ES-I3 (cell line): ENCODE measurements around the gene PCLO.

Experiments
- H3K36me3 ChIP-seq: 2 replicates; pipeline ENCODE4 v1.6.1; 2013; ENCODE audit warnings: mild to moderate bottlenecking, low read length, control low read depth, moderate library complexity; ENCODE audit not compliant: insufficient read depth
- H3K4me1 ChIP-seq: 2 replicates; pipeline ENCODE4 v1.6.1; 2013; ENCODE audit warnings: mild to moderate bottlenecking, control low read depth, low read length; ENCODE audit not compliant: insufficient read depth
- H3K9ac ChIP-seq: 2 replicates; pipeline ENCODE4 v1.6.1; 2013; ENCODE audit warnings: low read depth, mild to moderate bottlenecking, low read length, moderate library complexity
- H3K9me3 ChIP-seq: 2 replicates; pipeline ENCODE4 v1.6.1; 2013; ENCODE audit warnings: mild to moderate bottlenecking, low read length, moderate library complexity; ENCODE audit not compliant: control insufficient read depth, insufficient read depth

Gene PCLO

DNA sequence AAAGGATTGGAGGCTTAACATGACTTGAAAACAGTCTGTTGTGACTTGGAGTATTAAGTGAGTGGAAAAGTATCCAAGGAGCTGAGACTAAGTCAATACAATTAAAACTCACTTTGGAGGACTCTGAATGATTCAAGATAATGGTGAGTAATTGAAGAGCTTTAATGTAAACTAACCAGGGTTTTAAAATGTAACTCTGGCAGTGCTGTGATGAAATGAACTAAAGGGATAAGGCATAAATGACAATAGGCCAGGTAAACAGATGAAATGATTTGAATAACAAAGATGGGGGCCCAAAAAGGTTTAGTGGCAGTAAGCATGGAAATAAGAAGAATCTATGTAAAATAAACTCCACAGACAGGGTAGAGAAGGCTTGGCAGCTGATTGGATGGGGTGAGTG is 402.6 kb downstream of the PCLO start:
- H3K4me1 ChIP-seq, result peaks cover 26% of the 10 kb centered on the region; the same call in 1 of the 2 replicates
- no peaks in the 10 kb centered on the region for H3K9me3 ChIP-seq
- no peak overlapping the region for H3K9ac ChIP-seq
- H3K36me3 ChIP-seq, result no peaks in the 10 kb centered on the region

- Histone ChIP-seq H3K36me3 (no peaks in the 10 kb centered on the region), H3K4me1 (peaks cover 20% of the 10 kb centered on the region; the same call in 1 of the 2 replicates), H3K9ac (no peak overlapping the region), H3K9me3 (no peaks in the 10 kb centered on the region)
Measured at GRCh38 chr7:82755705-82756551, 406.8 kb downstream of the PCLO start.

DNA sequence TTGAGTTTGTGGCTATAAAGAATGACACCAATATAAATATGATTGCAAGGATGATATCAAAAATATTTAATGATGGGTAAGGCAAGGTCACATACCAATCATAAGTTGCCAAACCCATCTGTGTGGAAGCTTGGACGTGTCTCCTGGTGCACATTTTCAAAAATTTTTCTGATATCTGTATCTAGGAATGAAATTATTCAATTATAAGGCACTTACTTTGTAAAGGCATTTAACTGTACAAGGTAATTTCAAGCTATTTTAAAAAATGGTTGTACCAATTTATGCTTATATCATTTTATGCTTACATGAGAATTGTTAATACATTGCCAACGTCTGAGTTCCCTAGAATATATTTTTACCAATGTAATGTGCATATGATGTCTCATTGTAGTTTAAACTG is 412.7 kb downstream of the PCLO start:
- no peaks in the 10 kb centered on the region for H3K36me3 ChIP-seq
- H3K9ac ChIP-seq, result no peak overlapping the region
- H3K9me3 ChIP-seq, result no peaks in the 10 kb centered on the region
- peaks cover 5% of the 10 kb centered on the region; the same call in 1 of the 2 replicates for H3K4me1 ChIP-seq

DNA sequence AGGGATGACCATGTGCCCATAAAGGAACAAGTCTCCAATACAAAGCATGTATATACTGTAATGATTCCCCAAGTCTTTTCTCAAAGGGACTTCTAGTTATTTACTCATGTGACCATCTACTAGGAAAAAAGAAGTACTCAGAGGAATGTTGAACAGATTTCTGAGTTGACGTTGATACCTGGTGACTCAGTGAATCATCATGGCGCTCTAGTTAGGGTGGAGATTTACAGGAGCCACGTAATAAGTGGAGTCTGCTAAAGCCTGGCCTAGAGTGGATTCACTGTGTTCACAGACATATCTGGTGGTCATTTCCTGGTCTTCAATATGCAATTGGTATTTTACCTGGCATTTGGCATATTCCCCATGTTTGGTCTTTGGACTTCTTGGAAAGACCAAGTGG is 416.9 kb downstream of the PCLO start:
- H3K36me3 ChIP-seq, result no peaks in the 10 kb centered on the region
- no peaks in the 10 kb centered on the region for H3K9me3 ChIP-seq
- no peak overlapping the region for H3K9ac ChIP-seq
- peaks cover 7% of the 10 kb centered on the region; the same call in 1 of the 2 replicates for H3K4me1 ChIP-seq

GRCh38 chr7:82745117-82745516 is 417.6 kb downstream of the PCLO start:
- Histone ChIP-seq H3K9me3 (no peaks in the 10 kb centered on the region), H3K9ac (no peak overlapping the region), H3K4me1 (peaks cover 7% of the 10 kb centered on the region; the same call in 1 of the 2 replicates), H3K36me3 (no peaks in the 10 kb centered on the region)

DNA sequence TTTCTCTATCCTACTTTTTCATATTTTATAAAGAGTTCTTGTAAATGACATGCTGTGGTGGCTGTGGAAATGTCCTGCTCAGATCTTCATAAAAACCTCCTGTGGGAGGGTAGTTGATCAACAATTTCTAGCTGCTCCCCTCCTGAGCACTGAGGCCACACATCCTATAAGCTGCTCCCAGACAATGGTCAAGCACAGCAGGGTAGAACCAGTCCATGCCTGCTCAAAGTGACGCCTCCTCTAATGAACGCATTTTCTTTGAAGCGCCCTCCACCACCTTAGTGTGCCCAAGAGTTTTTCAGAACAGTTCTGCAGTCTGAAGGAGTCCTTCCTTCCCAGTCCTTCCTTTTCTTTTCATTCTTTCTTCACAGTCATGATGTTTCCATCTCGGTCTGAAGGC is 420.5 kb downstream of the PCLO start:
- Histone ChIP-seq H3K4me1 (peaks cover 7% of the 10 kb centered on the region; the same call in 1 of the 2 replicates), H3K9me3 (no peaks in the 10 kb centered on the region), H3K36me3 (no peaks in the 10 kb centered on the region), H3K9ac (no peak overlapping the region)

DNA sequence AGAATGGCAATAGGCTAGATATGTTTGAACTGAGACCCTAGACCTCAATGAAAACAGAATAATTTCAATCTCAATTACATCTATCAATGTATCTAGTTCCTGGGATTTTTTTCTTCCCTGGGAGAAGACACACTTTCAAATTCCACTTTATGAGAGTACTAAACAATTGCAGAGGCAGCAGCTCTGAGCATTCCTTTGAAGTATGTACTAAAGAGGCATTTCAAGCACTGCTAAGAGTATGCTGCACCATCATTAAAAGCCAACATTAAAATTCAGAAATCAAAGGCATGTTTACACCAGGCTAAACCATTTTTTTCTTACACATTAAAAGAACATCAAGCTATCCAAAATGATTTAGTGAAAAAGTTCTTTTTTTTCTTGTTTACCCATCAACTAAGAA is 421.2 kb downstream of the PCLO start:
- Histone ChIP-seq H3K9ac (no peak overlapping the region), H3K9me3 (no peaks in the 10 kb centered on the region), H3K36me3 (no peaks in the 10 kb centered on the region), H3K4me1 (peaks cover 7% of the 10 kb centered on the region; the same call in 1 of the 2 replicates)

DNA sequence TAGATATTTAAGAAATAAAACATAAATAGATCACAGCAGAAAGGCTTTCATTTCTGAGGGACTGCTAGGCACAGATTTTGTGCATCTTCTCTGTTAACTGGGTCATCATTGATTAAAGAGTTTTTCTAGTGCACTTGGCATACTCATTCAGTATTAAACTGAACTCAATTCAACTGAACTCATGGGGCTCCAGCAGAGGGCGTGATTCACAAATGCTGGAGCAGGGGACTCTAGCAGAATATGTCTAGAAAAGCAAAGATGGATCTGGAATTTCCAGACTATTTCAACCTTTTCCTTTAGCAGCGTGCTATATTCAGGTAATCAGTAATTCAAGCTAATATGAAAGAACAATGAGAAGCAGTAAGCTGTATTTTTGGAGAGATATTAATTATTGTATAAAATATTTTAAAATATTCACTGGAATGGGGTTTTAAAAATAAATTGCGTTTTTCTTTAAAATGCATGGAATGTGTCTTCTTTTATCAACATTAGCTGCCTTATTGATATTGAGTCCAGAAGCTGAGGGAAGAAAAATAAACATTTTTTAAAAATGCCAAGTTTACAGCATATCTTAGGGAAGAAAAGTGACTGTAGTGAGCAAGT is 422.3 kb downstream of the PCLO start:
- no peaks in the 10 kb centered on the region for H3K36me3 ChIP-seq
- H3K9me3 ChIP-seq, result no peaks in the 10 kb centered on the region

GRCh38 chr7:82736633-82737032 is 426.1 kb downstream of the PCLO start:
- Histone ChIP-seq H3K9me3 (no peaks in the 10 kb centered on the region), H3K36me3 (no peaks in the 10 kb centered on the region), H3K9ac (no peak overlapping the region), H3K4me1 (no peaks in the 10 kb centered on the region)

More for the DNA sequence above, 422.3 kb downstream of the PCLO start:
- Histone ChIP-seq H3K9ac (no peak overlapping the region), H3K4me1 (peaks cover 7% of the 10 kb centered on the region; the same call in 1 of the 2 replicates)

DNA sequence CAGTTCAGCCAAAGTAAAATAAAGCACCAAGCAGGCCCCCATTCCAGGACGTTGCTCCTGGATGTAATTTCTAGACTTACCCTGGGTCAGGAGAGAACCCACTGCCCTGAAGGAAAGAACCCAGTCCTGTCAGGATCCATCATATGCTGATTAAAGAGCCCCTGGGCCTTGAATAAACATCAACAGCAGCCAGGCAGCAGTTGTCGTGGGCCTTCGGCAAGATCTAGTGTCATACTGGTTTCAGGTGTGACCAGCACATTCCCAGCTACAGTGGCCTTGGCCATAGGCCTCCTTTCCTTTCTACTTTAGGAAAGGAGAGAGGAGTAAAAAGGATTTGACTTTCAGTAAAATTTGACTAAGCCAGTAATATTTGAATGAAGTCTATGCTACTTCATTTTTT is 430.0 kb downstream of the PCLO start:
- Histone ChIP-seq H3K36me3 (no peaks in the 10 kb centered on the region), H3K4me1 (no peaks in the 10 kb centered on the region), H3K9me3 (no peaks in the 10 kb centered on the region), H3K9ac (no peak overlapping the region)

DNA sequence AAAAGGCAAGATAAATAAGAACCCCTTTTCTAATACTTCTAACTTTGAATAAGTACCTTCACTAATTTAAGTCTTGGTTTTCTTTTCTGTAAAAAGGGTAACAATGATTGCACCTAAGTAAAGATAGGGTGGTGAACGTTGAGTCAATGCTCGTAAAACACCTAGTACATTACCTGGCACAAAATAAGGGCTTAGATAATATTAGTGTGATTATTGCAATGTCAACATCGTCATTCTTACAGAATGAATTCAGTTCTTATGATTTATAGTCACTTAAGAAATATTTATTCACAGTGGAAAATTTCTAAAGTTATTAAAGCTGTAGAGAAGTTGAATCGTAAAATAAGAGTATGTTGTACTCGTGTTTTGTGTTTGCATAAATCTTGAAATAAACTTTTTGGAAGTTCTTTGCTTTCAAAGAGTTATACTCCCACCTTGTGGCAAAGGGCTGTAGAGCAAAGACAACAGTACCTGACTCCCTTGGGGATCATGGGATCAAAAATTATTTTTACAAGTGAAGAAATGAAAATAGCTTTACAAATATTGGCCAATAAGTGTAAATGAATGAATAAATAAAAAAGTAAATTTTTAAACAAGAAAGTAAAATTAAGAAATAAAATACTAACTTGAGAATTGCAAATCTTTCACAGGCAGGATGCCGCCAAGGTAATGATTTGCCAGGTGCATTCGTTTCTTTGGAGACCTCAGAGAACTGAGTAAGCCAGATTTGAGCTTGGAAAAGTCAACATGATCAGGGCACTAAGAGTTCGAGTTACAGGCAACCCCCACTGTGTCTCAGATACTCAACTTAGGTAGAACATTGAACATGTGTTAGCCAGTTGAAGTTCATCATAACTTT is 433.3 kb downstream of the PCLO start:
- no peak overlapping the region for H3K9ac ChIP-seq
- H3K36me3 ChIP-seq, result no peaks in the 10 kb centered on the region
- H3K9me3 ChIP-seq, result no peaks in the 10 kb centered on the region
- no peaks in the 10 kb centered on the region for H3K4me1 ChIP-seq

- Histone ChIP-seq H3K9me3 (no peaks in the 10 kb centered on the region), H3K9ac (no peak overlapping the region), H3K36me3 (no peaks in the 10 kb centered on the region), H3K4me1 (peaks cover 9% of the 10 kb centered on the region)
Measured at GRCh38 chr7:82726038-82726800, 436.5 kb downstream of the PCLO start.

DNA sequence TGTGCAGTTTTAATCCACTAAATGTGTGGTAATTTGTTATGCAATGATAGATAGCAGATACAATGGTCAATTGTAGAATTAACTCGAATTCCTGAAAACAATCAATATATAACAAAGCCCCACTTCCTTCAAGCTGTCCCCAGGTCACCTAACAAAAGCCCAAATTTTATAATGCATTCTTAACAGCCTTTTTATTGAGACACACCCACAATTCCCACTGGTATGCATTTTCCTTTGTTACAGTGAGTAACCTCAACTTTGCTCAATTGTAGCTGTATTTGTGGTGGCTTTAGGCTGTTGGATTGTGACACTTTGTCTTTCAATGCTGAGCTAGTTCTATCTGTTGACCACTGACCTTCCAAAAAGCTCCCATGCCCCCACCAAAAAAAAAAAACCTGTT is 439.3 kb downstream of the PCLO start:
- Histone ChIP-seq H3K9me3 (no peaks in the 10 kb centered on the region; the same call in 1 of the 2 replicates), H3K36me3 (no peaks in the 10 kb centered on the region), H3K4me1 (peaks cover 9% of the 10 kb centered on the region)

GRCh38 chr7:82722946-82723345 is 439.7 kb downstream of the PCLO start:
- Histone ChIP-seq H3K4me1 (peaks cover 9% of the 10 kb centered on the region), H3K36me3 (no peaks in the 10 kb centered on the region), H3K9me3 (no peaks in the 10 kb centered on the region; the same call in 1 of the 2 replicates), H3K9ac (no peak overlapping the region)

More for the DNA sequence above, 439.3 kb downstream of the PCLO start:
- H3K9ac ChIP-seq, result no peak overlapping the region
